Retinal pigment epithelial cell (primary cell): ENCODE measurements around the gene MYH9.
A peak's percentile ranks its signal among the peaks of the same experiment; 100 is the strongest.
"Not testable (repeated sequence)": the region's sequence is repeated elsewhere in the genome, so short reads cannot be mapped to it uniquely, and the experiment has no call there.

Experiments used
- DNase-seq: peaks from one replicate; pipeline ENCODE4 v3.0.0-alpha.2; 2010; ENCODE audit warnings: low read depth
- H3K4me3 ChIP-seq: 2 replicates; pipeline ENCODE4 v1.5.1; 2011; ENCODE audit warnings: mild to moderate bottlenecking, low read length, control low read depth, moderate library complexity
- TF ChIP-seq, protein P1 (sequence below): conservative IDR thresholded peaks from 2 replicates; pipeline ENCODE4 v1.5.1; 2011; ENCODE audit warnings: low read depth, low read length, control low read depth, inconsistent platforms

The MYH9 gene

DNA sequence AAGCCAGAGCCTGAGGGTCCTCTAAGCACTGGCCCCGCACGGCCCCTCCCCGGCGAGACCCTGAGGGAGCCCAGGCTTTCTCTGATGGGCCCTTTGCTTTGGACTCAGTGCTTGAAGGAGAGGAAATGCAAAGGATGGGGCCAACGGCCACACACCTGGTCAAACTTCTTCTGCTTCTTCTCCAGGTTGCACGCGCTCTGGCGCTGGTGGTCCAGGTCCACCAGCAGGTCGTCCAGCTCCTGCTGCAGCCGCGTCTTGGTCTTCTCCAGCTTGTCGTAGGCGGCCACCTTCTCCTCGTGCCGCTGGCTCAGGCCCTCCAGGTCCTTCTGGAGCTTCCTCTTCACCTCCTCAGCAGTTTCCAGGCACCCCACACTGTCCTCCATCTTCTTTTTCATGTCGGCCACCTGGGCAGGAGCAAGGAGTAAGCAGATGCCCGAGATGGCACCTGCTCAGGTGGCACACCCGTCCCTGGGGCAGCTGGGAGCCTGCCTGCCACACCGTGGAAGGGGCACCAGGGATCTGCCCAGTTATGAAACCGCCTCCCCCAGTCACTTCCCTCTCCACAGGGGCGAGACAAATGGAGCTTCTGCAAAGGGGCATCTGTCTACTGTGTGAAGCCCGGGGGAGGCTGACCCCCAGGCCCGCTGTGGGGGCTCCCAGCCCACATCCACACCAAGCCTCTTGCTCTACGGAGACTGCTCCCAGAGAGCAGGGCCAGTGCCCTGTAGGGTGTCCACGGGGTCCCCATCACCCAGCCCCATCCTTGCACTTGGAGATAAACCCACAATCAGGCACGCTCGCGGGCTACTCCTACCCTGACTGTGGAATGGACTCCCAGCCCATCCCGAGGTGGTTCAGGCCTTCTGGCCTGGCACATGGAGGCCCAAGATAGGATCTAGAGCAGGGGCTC lies 95.7 kb downstream of the MYH9 start:
- DNase-seq, result no peak
- H3K4me3 ChIP-seq, result no peak overlapping the region
- TF ChIP-seq, protein P1, sequence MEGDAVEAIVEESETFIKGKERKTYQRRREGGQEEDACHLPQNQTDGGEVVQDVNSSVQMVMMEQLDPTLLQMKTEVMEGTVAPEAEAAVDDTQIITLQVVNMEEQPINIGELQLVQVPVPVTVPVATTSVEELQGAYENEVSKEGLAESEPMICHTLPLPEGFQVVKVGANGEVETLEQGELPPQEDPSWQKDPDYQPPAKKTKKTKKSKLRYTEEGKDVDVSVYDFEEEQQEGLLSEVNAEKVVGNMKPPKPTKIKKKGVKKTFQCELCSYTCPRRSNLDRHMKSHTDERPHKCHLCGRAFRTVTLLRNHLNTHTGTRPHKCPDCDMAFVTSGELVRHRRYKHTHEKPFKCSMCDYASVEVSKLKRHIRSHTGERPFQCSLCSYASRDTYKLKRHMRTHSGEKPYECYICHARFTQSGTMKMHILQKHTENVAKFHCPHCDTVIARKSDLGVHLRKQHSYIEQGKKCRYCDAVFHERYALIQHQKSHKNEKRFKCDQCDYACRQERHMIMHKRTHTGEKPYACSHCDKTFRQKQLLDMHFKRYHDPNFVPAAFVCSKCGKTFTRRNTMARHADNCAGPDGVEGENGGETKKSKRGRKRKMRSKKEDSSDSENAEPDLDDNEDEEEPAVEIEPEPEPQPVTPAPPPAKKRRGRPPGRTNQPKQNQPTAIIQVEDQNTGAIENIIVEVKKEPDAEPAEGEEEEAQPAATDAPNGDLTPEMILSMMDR, result no peak

DNA sequence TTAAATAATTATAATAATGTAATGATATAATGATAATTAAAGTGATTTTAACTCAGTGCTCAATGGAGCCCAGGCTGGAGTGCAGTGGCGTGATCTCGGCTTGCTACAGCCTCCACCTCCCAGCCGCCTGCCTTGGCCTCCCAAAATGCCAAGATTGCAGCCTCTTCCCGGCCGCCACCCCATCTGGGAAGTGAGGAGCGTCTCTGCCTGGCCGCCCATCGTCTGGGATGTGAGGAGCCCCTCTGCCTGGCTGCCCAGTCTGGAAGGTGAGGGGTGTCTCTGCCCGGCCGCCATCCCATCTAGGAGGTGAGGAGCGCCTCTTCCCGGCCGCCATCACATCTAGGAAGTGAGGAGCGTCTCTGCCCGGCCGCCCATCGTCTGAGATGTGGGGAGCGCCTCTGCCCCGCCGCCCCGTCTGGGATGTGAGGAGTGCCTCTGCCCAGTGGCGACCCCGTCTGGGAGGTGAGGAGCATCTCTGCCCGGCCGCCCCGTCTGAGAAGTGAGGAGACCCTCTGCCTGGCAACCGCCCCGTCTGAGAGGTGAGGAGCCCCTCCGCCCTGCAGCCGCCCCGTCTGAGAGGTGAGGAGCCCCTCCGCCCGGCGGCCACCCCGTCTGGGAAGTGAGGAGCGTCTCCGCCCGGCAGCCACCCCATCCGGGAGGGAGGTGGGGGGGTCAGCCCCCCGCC lies 97.2 kb downstream of the MYH9 start:
- H3K4me3 ChIP-seq, DNase-seq: not testable (repeated sequence)

DNA sequence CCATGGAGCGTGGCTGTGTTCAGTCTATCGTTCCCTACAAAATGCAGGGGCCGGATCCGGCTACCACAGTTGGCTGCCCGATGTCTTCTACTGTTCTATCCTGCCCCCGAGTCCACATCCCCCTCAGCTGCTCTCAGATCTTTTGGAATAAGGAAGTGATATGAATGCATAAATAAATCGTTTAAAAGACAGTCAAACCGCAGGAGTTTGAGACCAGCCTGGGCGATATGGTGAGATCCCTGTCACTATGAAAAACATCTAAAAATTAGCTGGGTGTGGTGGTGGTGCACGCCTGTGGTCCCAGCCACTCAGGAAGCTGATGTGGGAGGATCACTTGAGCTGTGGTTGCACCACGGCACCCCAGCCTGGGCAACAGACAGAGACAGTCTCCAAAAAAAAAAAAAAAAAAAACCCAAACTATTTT lies 97.8 kb downstream of the MYH9 start:
- H3K4me3 ChIP-seq, DNase-seq: not testable (repeated sequence)

DNA sequence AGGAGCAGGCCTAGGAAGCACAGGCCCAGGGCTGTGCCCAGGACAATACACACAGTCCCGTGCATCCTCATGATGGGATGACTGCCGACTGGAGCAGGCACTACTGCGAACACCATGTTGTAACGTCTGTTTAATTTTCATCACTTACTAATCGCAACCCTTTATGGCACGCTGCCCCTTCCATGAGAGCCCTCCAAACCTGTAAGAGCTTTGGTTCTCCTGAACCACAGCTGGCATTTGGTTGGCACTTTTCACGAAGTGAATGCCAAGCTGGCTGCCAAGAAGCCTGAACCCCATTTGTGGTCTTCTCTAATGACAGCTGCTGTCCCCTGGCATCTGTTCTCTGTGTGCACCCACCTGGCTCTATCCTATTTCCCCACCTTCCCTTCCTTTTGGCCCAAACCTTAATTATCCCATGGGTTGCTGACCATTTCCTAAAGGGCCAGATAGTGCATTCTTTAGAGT lies 98.3 kb downstream of the MYH9 start:
- TF ChIP-seq, protein P1, result no peak
- DNase-seq, result no peak
- no peak overlapping the region for H3K4me3 ChIP-seq

DNA sequence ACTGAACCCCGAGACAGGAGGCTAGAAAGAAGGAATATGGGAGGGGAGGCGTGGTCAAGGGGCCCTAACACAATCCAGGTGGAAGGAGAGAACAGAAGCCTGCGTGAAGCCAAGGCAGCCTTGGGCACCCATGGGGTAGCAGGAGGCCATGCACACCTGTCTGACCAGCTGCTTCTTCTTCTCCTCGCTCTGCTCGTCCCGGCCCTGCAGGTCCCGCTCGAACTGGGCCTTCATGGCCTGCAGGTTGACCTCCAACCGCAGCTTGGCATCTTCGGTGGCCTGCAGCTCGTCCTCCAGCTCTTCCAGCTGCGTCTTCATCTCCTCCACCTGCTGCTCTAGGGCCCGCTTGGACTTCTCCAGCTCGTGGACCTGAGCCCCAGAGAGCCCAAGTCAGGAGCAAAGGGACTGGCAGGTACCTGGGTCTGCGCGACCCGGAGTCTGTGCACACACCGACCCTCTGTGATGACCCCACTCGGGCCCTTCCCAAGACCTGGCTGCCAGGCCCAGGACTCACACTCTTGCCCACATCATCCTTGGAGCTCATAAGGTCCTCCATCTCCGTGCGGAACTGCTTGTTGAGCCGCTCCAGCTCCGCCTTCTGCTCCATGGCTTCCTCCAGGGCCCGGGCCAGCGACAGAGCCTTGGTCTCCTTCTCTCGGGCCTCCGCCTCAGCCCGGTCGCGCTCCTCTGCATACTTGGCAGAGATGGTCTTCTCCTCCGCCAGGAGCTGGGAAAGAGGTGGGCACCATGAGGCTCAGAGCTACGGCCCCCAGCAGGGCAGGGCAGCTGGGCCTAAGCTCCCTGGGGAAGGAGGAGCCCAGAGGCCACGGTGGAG lies 99.0 kb downstream of the MYH9 start:
- H3K4me3 ChIP-seq, result no peak overlapping the region
- TF ChIP-seq, protein P1, result no peak
- no peak for DNase-seq

DNA sequence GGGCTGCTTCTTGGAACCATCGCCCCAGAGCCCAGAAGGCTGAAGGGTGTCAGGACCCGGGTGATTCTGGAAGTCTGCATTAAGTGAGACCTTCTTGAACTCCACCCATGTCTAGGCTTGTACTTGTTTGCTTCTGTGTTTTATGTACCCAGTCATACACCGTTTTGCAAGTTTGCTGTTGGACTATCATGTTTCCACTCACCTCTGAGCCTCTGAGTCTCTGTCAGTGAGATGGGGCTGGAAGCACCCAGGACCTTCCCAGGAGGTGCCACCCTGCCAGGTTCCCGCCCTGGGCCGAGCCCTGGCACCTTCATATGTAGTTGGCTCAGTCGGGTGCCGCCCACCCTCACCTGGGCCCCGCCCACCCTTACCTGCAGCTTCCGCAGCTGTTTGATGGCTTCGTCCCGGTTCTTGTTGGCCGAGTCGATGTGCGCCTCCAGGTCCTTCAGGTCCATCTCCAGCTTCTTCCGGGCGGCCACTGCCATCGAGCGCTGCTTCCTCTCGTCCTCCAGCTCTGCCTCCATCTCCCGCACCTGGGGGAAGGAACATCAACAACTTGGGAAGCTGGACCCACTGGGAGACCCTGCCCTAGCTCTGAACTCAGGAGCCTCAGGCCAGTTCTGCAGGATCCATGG lies 99.8 kb downstream of the MYH9 start:
- TF ChIP-seq, protein P1, result no peak
- DNase-seq, result no peak
- H3K4me3 ChIP-seq, result no peak overlapping the region

DNA sequence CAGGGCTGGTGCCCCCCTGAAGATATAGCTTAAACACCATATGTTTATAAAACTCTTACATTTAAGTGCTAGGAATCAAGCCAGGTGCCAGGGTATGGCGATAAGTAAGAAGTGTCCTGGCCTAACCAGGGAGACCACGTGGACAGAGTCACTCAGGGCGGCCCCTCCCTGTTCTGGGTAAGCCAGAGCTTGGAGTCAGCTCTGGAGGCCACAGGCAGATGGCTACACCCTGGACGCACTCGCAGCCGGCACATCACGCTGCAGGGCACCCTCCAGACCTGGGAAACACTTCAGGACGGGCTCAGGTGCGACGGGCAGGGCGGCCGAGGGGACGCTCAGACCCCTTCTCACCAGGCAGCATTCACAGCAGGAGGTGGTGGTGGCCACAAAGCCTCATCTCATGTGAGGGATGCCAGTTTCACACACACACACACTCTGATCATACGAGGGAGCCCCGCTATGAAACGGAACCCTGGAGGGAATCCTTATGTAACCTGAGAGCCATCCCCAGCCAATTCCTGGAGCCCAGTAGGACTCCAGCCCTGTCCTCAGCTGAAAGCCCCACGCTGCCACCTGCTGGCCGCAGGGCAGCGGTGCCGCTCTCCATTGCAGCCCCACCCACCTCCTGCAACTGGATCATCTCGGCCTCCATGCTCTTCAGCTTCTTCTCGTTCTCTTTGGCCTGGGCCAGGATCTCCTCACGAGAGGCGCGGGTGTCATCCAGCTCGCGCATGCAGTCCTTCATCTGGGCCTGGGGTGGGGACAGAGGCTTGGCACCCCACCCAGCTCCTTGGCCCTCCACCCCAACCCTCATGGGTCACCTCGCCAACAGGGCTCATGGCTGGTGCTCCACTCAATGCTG lies 101.4 kb downstream of the MYH9 start:
- DNase-seq, result peak; percentile 17
- no peak overlapping the region for H3K4me3 ChIP-seq
- TF ChIP-seq, protein P1, result peak; percentile 97
